A673 (cell line): ENCODE results near the gene HNRNPM. TPM values are rescaled to one million over a fixed set of nuclear protein-coding genes. Genes with fewer than 3 reads are reported as not detected.

Experiments
- BruUV-seq: library from RNA; stranded (reverse); fragments of 400-500 nt; replicated peaks from 2 replicates; lab custom pipeline; 2021; lab: Mats Ljungman, UMichigan
- CTCF ChIA-PET: fragments of 300-600 bp; sonication (Branson Sonifier 250); formaldehyde crosslinking; loops from one replicate; lab custom pipeline; 2022; ENCODE audit warnings: antibody characterized with exemption; lab: Charles Lee
- POLR2A ChIA-PET: fragments of 300-600 bp; sonication (Branson Sonifier 250); formaldehyde crosslinking; loops from one replicate; lab custom pipeline; 2022; ENCODE audit warnings: antibody characterized with exemption; ENCODE audit not compliant: low non-redundant PET; lab: Charles Lee
- DNase-seq: peaks from one replicate; pipeline ENCODE4 v3.0.0-alpha.2; 2015; ENCODE audit warnings: low spot score
- H3K27ac ChIP-seq: fragments of 200-600 bp; sonication (generic); 2 replicates; pipeline ENCODE4 v1.5.1; 2016; ENCODE audit warnings: mixed run types, low read depth, mild to moderate bottlenecking, mixed read lengths, antibody characterized with exemption, low read length; ENCODE audit not compliant: poor library complexity, severe bottlenecking
- H3K27me3 ChIP-seq: fragments of 200-600 bp; sonication (generic); replicated peaks from 2 replicates; pipeline ENCODE4 v1.6.1; 2017; ENCODE audit warnings: mixed run types, low read depth, mild to moderate bottlenecking, mixed read lengths, antibody characterized with exemption, low read length; ENCODE audit not compliant: insufficient read depth, poor library complexity
- H3K36me3 ChIP-seq: fragments of 200-600 bp; sonication (generic); 2 replicates; pipeline ENCODE4 v1.6.1; 2016; ENCODE audit warnings: mixed run types, mild to moderate bottlenecking, mixed read lengths, antibody characterized with exemption, low read length; ENCODE audit not compliant: insufficient read depth, poor library complexity, severe bottlenecking
- H3K4me1 ChIP-seq: fragments of 200-600 bp; sonication (generic); 2 replicates; pipeline ENCODE4 v1.6.1; 2017; ENCODE audit warnings: mixed run types, mild to moderate bottlenecking, mixed read lengths, antibody characterized with exemption, low read length; ENCODE audit not compliant: insufficient read depth, poor library complexity, severe bottlenecking
- H3K4me3 ChIP-seq: fragments of 200-600 bp; sonication (generic); 2 replicates; pipeline ENCODE4 v1.5.1; 2016; ENCODE audit warnings: low read depth, mixed run types, mild to moderate bottlenecking, mixed read lengths, low read length; ENCODE audit not compliant: poor library complexity, severe bottlenecking
- H3K9me3 ChIP-seq: fragments of 200-600 bp; sonication (generic); 2 replicates; pipeline ENCODE4 v1.6.1; 2016; ENCODE audit warnings: mixed run types, low read depth, mild to moderate bottlenecking, mixed read lengths, antibody characterized with exemption, low read length; ENCODE audit not compliant: poor library complexity, severe bottlenecking
- CTCF ChIP-seq: fragments of 300-800, 200-600 bp; sonication (generic); conservative IDR thresholded peaks from 2 replicates; pipeline ENCODE4 v1.5.1; 2017; ENCODE audit warnings: low read depth, mild to moderate bottlenecking, antibody characterized with exemption, low read length, moderate library complexity, mixed read lengths
- EZH2 ChIP-seq: fragments of 200-600 bp; sonication (generic); IDR thresholded peaks from 2 replicates; pipeline ENCODE4 v1.6.1; 2017; ENCODE audit warnings: borderline replicate concordance, low read depth, mild to moderate bottlenecking, mixed read lengths, antibody characterized with exemption, low read length; ENCODE audit not compliant: poor library complexity, severe bottlenecking
- intact Hi-C: fragments of 100-400 bp; cut with micrococcal nuclease; formaldehyde crosslinking; loops from one replicate; pipeline ENCODE4 v1.10.0; 2022; ENCODE audit not compliant: unreplicated experiment
- total RNA-seq: library from RNA; stranded (reverse); gene quantifications from 2 replicates; pipeline ENCODE4 v1.2.3, GENCODE V29; 2021

Gene HNRNPM
- total RNA-seq, 1 experiment from 2014 or later, result 436 TPM

GRCh38 chr19:8426283-8426682, 18.5 kb upstream of the HNRNPM start:
- ChIA-PET POLR2A (no interaction called here), CTCF (interaction anchor here (0.7 kb wide), 1 partner anchor 254 kb away, joined by 3 read pairs; no protein-coding TSS in a partner anchor)
- TF ChIP-seq EZH2, result no peak
- BruUV-seq, result no TSS peak
- H3K4me1 ChIP-seq, result no peaks in the 10 kb centered on the region
- no peak overlapping the region for H3K27ac ChIP-seq
- no peaks in the 10 kb centered on the region for H3K9me3 ChIP-seq
- H3K4me3 ChIP-seq, result no peak overlapping the region
- no peaks in the 10 kb centered on the region for H3K27me3 ChIP-seq
- no peaks in the 10 kb centered on the region for H3K36me3 ChIP-seq
- intact Hi-C loops, result no loop called here
- DNase-seq, result no peak

- Histone ChIP-seq H3K9me3 (no peaks in the 10 kb centered on the region), H3K27me3 (no peaks in the 10 kb centered on the region), H3K36me3 (no peaks in the 10 kb centered on the region), H3K4me3 (no peak overlapping the region), H3K4me1 (no peaks in the 10 kb centered on the region), H3K27ac (no peak overlapping the region)
- ChIA-PET POLR2A (no interaction called here), CTCF (no interaction called here)
- no peak for DNase-seq
- intact Hi-C loops, result no loop called here
- no peak for TF ChIP-seq CTCF
- no peak for TF ChIP-seq EZH2
- no TSS peak for BruUV-seq
Observed at GRCh38 chr19:8429044-8429443, 15.7 kb upstream of the HNRNPM start.

GRCh38 chr19:8429826-8430225, 14.9 kb upstream of the HNRNPM start:
- DNase-seq, result no peak
- Histone ChIP-seq H3K4me3 (no peak overlapping the region), H3K27me3 (no peaks in the 10 kb centered on the region), H3K27ac (no peak overlapping the region), H3K4me1 (no peaks in the 10 kb centered on the region), H3K9me3 (no peaks in the 10 kb centered on the region), H3K36me3 (no peaks in the 10 kb centered on the region)
- intact Hi-C loops, result no loop called here
- POLR2A ChIA-PET, result no interaction called here
- no TSS peak for BruUV-seq
- CTCF ChIA-PET, result no interaction called here
- TF ChIP-seq CTCF, result no peak
- TF ChIP-seq EZH2, result no peak

- CTCF ChIA-PET, result no interaction called here
- intact Hi-C loops, result no loop called here
- Histone ChIP-seq H3K27me3 (no peaks in the 10 kb centered on the region), H3K36me3 (no peaks in the 10 kb centered on the region), H3K9me3 (no peaks in the 10 kb centered on the region), H3K4me3 (no peak overlapping the region), H3K4me1 (no peaks in the 10 kb centered on the region), H3K27ac (no peak overlapping the region)
- DNase-seq, result no peak
- TF ChIP-seq CTCF (no peak), EZH2 (no peak)
- BruUV-seq, result no TSS peak
- POLR2A ChIA-PET, result no interaction called here
Observed at GRCh38 chr19:8430650-8431049, 14.1 kb upstream of the HNRNPM start.
